AG04449 (cell line): ENCODE results near the gene LHFPL3.

ENCODE experiments used
- CTCF ChIA-PET: fragments of 350-600 bp; formaldehyde crosslinking; extraction: SDS; loops from one replicate; lab custom pipeline; 2021; ENCODE audit warnings: antibody characterized with exemption; lab: Yijun Ruan, JAX
- POLR2A ChIA-PET: fragments of 400-600, 350-600 bp; formaldehyde crosslinking; extraction: SDS; loops from one replicate; lab custom pipeline; 2020; ENCODE audit warnings: antibody characterized with exemption, inconsistent platforms; lab: Yijun Ruan, JAX
- DNase-seq: peaks from one replicate; pipeline ENCODE4 v3.0.0-alpha.2; 2010; ENCODE audit warnings: low read depth, low spot score
- H3K4me3 ChIP-seq: 2 replicates; pipeline ENCODE4 v1.5.1; 2011; ENCODE audit warnings: low read depth, mild to moderate bottlenecking, control low read depth, low read length
- CTCF ChIP-seq: IDR thresholded peaks from one replicate; pipeline ENCODE4 v1.5.1; 2011; ENCODE audit warnings: mild to moderate bottlenecking, moderate library complexity, low read length, control low read depth, inconsistent platforms; ENCODE audit not compliant: insufficient read depth; ENCODE audit errors: missing control alignments

LHFPL3 gene

DNA sequence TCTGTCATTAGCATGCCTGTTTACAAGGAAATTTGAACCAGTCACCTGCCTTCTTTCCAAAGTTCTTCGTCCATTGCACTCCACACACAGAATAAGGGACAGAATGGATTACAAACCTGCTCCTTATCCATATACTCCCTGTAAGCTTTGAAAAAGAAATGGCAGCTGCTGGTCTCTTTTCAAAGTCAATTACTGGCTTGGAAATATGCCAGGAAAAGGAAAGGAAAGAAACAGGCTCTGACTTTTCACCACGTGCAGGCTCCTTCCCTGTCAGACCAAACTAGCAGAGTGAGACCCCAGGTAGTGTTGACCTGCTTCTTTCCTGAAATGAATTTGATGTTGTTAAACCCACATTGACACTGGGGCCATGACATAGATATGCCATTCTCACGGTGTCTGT is 84.5 kb downstream of the LHFPL3 start:
- DNase-seq: no peak
- no peak for TF ChIP-seq CTCF
- POLR2A ChIA-PET: no interaction called here
- H3K4me3 ChIP-seq: no peak overlapping the region
- CTCF ChIA-PET: no interaction called here

DNA sequence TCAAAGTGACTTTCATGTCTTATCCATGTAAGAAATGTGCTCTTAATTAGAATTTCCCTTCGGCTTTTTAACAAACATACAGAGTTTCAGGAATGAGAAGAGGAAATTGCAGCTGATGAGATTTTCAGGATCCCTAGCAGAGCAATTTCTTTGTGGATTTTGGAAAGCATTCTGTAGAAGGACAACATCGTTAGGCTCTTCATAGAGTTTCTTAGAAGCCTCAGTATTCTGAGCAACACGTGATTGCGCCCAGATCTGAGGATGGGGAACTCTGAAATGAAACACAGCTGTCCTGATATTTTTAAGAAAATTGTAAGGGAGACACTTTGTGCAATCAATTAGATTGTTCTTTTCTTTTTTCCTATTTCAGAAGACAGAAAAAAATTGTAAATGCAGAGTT is 85.8 kb downstream of the LHFPL3 start:
- no peak for DNase-seq
- POLR2A ChIA-PET: no interaction called here
- no peak overlapping the region for H3K4me3 ChIP-seq
- no peak for TF ChIP-seq CTCF
- CTCF ChIA-PET: no interaction called here

DNA sequence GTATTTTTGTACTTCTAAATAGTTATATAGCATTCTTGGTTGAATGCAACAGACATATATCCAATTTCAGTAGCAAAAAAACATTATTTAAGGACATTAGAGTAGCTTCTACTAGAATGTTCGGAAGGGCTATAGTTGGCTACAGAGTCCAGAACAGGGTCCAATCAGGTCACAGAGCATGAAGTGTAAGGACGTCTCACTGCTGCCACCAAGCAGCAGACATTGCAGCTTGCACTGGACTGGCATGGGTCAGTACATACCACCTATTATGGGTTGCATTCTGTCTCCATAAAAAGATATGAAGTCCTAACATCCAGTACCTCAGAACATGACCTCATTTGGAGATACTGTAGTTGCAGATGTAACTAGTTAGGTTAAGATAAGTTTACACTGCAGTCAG is 87.3 kb downstream of the LHFPL3 start:
- ChIA-PET POLR2A (no interaction called here), CTCF (no interaction called here)

GRCh38 chr7:104416866-104417393 is 88.5 kb downstream of the LHFPL3 start:
- DNase-seq: no peak
- no peak overlapping the region for H3K4me3 ChIP-seq
- ChIA-PET POLR2A (no interaction called here), CTCF (no interaction called here)
- TF ChIP-seq CTCF: no peak

More for the DNA sequence above, 87.3 kb downstream of the LHFPL3 start:
- no peak for DNase-seq
- no peak overlapping the region for H3K4me3 ChIP-seq
- no peak for TF ChIP-seq CTCF

GRCh38 chr7:104431930-104432329 is 103.5 kb downstream of the LHFPL3 start:
- POLR2A ChIA-PET: no interaction called here

GRCh38 chr7:104434129-104434528 is 105.7 kb downstream of the LHFPL3 start:
- TF ChIP-seq CTCF: no peak
- ChIA-PET POLR2A (no interaction called here), CTCF (no interaction called here)

More at GRCh38 chr7:104431930-104432329, 103.5 kb downstream of the LHFPL3 start:
- H3K4me3 ChIP-seq: no peak overlapping the region
- CTCF ChIA-PET: no interaction called here
- TF ChIP-seq CTCF: no peak
- no peak for DNase-seq

More at GRCh38 chr7:104434129-104434528, 105.7 kb downstream of the LHFPL3 start:
- DNase-seq: no peak
- H3K4me3 ChIP-seq: no peak overlapping the region
